ENCODE results near the gene AGBL1. TPM values are rescaled to one million over a fixed set of nuclear protein-coding genes. Genes with fewer than 3 reads are reported as not detected.

The AGBL1 gene
- total RNA-seq, 1 donor = not detected

DNA sequence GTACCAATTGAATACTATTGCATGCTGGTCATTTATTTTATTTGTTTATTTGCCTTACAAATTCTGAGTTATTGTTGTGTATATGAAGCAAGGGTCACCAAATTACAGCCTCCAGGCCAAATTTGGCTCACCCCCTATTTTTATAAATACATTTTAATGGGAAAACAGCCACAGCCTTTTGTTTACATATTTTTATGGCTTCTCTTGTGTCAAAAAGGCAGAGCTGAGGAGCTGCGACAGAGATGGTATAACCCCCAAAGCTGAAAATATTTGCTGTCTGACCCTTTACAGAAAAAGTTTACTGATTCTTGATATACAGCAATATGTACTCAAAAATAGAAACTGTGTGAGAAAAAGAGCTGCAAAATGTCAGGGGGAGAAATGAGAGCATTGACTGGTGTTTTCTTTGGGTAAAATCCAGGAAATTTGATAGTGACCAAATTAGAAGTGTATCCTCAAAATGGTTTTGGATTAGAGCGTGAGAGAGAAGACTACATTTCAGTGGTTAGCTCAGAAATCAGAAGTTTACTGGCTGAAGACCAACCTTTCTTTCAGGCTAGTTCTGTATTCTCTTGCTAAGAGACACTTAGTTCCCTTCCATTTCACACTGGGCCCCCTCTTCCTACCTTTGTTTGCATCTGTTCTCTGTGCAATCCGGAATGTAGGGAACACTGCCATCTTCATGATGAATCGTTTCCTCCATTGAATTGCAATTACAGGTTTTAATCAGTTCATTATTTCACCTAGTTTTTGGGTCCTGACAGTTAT is 757.8 kb downstream of the AGBL1 start:
- no peak for DNase-seq (ENCODE audit: low read depth)
- TF ChIP-seq, protein P1, sequence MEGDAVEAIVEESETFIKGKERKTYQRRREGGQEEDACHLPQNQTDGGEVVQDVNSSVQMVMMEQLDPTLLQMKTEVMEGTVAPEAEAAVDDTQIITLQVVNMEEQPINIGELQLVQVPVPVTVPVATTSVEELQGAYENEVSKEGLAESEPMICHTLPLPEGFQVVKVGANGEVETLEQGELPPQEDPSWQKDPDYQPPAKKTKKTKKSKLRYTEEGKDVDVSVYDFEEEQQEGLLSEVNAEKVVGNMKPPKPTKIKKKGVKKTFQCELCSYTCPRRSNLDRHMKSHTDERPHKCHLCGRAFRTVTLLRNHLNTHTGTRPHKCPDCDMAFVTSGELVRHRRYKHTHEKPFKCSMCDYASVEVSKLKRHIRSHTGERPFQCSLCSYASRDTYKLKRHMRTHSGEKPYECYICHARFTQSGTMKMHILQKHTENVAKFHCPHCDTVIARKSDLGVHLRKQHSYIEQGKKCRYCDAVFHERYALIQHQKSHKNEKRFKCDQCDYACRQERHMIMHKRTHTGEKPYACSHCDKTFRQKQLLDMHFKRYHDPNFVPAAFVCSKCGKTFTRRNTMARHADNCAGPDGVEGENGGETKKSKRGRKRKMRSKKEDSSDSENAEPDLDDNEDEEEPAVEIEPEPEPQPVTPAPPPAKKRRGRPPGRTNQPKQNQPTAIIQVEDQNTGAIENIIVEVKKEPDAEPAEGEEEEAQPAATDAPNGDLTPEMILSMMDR (IDR thresholded peaks at IDR 0.05; ENCODE audit: insufficient read depth, low read depth, low read length) = no peak
- no peak overlapping the region for H3K4me3 ChIP-seq (ENCODE audit: low read depth, low read length)

DNA sequence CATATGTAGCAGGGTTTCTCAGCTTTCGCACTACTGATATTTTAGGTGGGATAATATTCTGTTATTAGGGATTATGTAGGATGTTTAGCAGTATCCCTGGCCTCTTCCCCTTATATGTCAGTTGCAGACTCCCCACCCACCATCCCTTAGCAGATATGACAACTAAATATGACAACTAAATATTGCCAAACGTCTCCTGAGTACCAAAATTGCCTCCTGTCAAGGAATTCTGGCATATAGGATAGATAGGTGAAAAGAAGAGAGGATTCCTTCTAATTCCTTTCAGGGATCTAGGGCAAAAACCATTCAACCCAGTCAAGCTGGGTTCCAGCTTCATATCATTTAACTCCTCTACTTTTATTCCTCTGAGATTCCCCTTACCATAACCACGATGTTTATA is 759.8 kb downstream of the AGBL1 start:
- TF ChIP-seq, protein P1 (IDR thresholded peaks at IDR 0.05; ENCODE audit: insufficient read depth, low read depth, low read length) = no peak
- H3K4me3 ChIP-seq (ENCODE audit: low read depth, low read length) = no peak overlapping the region
- no peak for DNase-seq (ENCODE audit: low read depth)

DNA sequence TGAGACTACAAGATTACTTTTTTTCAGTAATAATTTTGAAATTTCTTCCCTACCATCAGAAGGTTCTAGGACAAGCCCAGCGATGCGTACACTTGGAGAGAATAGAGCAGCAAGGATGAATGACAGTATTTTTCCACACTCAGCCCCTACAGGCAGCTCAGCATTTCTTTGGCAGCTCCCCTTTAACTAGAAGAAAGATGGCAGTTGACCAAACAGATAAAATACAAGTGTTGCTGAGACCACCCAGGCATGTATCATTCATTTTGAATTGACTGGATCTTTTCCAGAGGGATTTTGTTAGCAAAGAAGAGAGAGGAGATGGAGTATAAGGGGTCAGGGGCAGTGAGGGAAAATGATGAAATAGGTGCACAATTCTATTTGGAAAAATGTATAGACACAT is 761.3 kb downstream of the AGBL1 start:
- DNase-seq (ENCODE audit: low read depth) = no peak
- H3K4me3 ChIP-seq (ENCODE audit: low read depth, low read length) = no peak overlapping the region
- TF ChIP-seq, protein P1 (IDR thresholded peaks at IDR 0.05; ENCODE audit: insufficient read depth, low read depth, low read length) = no peak

DNA sequence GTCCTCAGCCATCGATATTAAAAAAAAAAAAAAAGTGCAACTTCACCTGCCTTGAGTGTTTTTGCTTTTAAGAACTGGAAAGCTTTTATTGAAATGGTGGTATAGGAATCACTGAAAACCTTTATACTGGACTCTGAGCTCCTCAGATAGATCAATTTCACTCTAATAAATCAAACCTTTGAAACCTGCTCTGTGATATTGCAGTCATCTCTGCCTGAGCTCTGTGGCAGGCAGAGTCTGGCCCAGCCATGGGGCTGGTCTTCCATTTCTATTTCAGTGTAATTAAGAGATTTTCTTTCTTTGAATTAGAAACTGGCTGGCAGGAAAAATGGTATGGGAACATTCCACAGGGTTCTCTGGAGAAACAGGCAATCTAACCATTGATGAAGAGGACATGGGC is 762.5 kb downstream of the AGBL1 start:
- no peak for DNase-seq (ENCODE audit: low read depth)
- no peak overlapping the region for H3K4me3 ChIP-seq (ENCODE audit: low read depth, low read length)
- TF ChIP-seq, protein P1 (IDR thresholded peaks at IDR 0.05; ENCODE audit: insufficient read depth, low read depth, low read length) = no peak

DNA sequence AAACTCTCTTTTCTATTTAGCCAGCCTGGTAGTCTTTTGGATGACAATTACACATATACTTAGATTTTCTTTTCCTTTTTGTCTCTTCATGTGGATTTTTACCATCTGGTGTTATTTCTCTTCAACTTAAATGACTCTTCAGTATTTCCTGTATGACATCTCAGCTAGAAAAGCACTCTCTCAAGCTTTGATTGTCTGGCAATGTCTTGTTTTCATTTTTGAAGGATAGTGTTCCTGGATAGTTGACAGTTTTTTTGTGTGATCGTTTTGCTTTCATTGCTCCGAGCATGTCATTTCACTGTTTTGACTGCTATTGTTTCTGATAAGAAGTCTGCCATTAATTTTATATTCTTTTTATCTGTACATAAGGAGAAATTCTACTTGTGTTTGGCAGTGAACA is 766.4 kb downstream of the AGBL1 start:
- H3K4me3 ChIP-seq (ENCODE audit: low read depth, low read length) = no peak overlapping the region
- TF ChIP-seq, protein P1 (IDR thresholded peaks at IDR 0.05; ENCODE audit: insufficient read depth, low read depth, low read length) = no peak
- no peak for DNase-seq (ENCODE audit: low read depth)

DNA sequence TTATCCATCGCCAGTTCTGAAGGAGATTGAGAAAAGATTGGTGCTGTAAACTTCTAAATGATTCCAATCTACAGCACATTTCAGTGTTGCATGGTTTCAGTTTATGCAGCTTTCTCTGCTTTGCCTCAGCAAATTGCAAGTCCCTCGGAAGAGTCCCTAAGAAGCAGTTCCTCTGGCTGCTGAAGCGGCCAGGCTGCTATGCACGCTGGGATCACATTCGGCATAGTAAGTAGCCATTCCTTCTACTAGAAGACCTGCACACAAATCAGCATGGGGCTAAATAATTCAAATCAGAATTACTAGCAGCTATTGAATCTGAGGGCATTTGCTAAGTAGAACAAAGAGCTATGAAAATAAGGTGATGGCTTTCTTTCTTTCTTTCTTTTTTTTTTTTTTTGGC is 769.5 kb downstream of the AGBL1 start:
- DNase-seq (ENCODE audit: low read depth) = no peak
- TF ChIP-seq, protein P1 (IDR thresholded peaks at IDR 0.05; ENCODE audit: insufficient read depth, low read depth, low read length) = no peak
- H3K4me3 ChIP-seq (ENCODE audit: low read depth, low read length) = no peak overlapping the region
